Bronchial epithelial cell (primary cell): ENCODE results near the gene SLC23A2. TPM values are rescaled to one million over a fixed set of nuclear protein-coding genes. Genes with fewer than 3 reads are reported as not detected.
"Not testable (repeated sequence)": the region's sequence is repeated elsewhere in the genome, so short reads cannot be mapped to it uniquely, and the experiment has no call there.

Experiments used
- DNase-seq: peaks from one replicate; pipeline ENCODE4 v3.0.0-alpha.2; 2010; ENCODE audit warnings: low read depth
- FAIRE-seq: peaks from 2 replicates; lab custom pipeline; 2011; peaks lifted over from hg19 to GRCh38; lab: Jason Lieb, UNC
- H3K27me3 ChIP-seq: 2 replicates; pipeline ENCODE4 v1.5.1; 2011; ENCODE audit warnings: low read length; ENCODE audit not compliant: control insufficient read depth, insufficient read depth
- H3K36me3 ChIP-seq: 2 replicates; pipeline ENCODE4 v1.5.1; 2011; ENCODE audit warnings: low read length; ENCODE audit not compliant: control insufficient read depth, insufficient read depth
- H3K4me3 ChIP-seq: 2 replicates; pipeline ENCODE4 v1.5.1; 2011; ENCODE audit warnings: mild to moderate bottlenecking, low read depth, low read length, control low read depth
- CTCF ChIP-seq: IDR thresholded peaks from 2 replicates; pipeline ENCODE4 v1.5.1; 2011; ENCODE audit warnings: mild to moderate bottlenecking, moderate library complexity, low read length, control low read depth, inconsistent platforms; ENCODE audit not compliant: insufficient read depth, severe bottlenecking
- total RNA-seq: library from RNA; depleted of rRNA; stranded (reverse); fragments of >200 nt; gene quantifications from 2 replicates; pipeline ENCODE4 v1.2.1, GENCODE V29; 2014

Gene SLC23A2
- total RNA-seq, 1 donor from 2014 or later: 7.6 TPM

GRCh38 chr20:5031206-5031557 is 29.9 kb upstream of the SLC23A2 start:
- no peaks in the 10 kb centered on the region for H3K36me3 ChIP-seq
- no peak overlapping the region for H3K4me3 ChIP-seq
- TF ChIP-seq CTCF: no peak
- DNase-seq: peak; percentile 11
- FAIRE-seq: no peak
- no peaks in the 10 kb centered on the region for H3K27me3 ChIP-seq

GRCh38 chr20:5030348-5031205 is 29.3 kb upstream of the SLC23A2 start:
- Histone ChIP-seq H3K4me3 (no peak overlapping the region), H3K36me3 (no peaks in the 10 kb centered on the region), H3K27me3 (no peaks in the 10 kb centered on the region)
- no peak for TF ChIP-seq CTCF
- FAIRE-seq (peak; percentile 40), DNase-seq (no peak)

DNA sequence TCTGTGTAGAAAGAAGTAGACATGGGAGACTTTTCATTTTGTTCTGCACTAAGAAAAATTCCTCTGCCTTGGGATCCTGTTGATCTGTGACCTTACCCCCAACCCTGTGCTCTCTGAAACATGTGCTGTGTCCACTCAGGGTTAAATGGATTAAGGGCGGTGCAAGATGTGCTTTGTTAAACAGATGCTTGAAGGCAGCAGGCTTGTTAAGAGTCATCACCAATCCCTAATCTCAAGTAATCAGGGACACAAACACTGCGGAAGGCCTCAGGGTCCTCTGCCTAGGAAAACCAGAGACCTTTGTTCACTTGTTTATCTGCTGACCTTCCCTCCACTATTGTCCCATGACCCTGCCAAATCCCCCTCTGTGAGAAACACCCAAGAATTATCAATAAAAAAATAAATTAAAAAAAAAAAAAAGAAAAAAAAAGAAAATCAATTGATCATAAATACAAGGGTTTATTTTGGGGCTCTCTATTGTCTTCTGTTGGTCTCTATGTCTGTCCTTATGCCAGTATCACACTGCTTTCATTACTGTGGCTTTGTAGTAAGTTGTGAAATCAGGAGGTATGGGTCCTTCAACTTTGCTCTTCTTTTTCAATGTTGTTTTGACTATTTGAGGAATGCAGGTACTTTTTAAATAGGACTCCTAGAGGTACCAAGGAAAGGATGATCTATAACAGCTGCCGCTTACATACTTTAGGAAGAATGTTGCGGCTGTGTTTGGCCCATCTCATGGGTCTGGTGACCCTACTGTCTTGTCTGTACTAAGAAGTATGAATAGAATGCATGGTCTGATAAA is 27.1 kb upstream of the SLC23A2 start:
- not testable (repeated sequence) for DNase-seq, H3K27me3 ChIP-seq, FAIRE-seq, H3K4me3 ChIP-seq, H3K36me3 ChIP-seq

GRCh38 chr20:5024982-5025381 is 23.7 kb upstream of the SLC23A2 start:
- TF ChIP-seq CTCF: no peak
- DNase-seq: no peak
- Histone ChIP-seq H3K36me3 (no peaks in the 10 kb centered on the region), H3K27me3 (no peaks in the 10 kb centered on the region), H3K4me3 (no peak overlapping the region)
- FAIRE-seq: no peak

DNA sequence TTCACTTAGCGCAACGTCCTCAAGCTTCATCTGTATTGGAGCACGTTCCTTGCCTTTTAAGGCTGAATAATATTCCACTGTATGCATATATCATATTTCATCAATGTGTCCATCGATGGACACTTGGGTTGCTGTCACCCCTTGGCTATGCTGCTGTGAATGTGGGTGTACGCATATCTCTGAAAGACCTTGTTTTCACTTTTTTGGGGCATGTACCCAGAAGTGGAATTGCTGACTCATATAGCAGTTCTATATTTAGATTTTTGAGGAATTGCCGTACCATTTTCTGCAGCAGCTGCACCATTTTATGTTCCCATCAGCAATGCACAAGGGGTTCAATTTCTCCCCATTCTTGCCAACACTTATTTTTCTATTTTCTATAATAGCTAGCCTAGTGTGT is 22.8 kb upstream of the SLC23A2 start:
- no peak for FAIRE-seq
- TF ChIP-seq CTCF: no peak
- Histone ChIP-seq H3K27me3 (no peaks in the 10 kb centered on the region), H3K36me3 (no peaks in the 10 kb centered on the region), H3K4me3 (no peak overlapping the region)
- no peak for DNase-seq

DNA sequence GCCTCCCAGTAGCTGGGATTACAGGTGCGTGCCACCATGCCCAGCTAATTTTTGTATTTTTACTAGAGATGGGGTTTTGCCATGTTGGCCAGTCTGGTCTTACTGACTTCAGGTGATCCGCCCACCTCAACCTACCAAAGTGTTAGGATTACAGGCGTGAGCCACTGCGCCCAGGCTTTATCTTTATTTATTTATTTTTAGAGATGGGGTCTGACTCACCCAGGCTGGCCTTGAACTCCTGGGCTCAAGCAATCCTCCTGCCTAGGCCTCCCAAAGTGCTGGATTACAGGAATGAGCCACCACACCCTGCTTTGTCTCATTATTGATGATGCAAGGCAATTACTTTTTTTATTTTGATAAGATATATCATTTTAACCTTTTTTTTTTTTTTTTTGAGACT is 21.9 kb upstream of the SLC23A2 start:
- not testable (repeated sequence) for H3K27me3 ChIP-seq, H3K36me3 ChIP-seq, DNase-seq, H3K4me3 ChIP-seq, FAIRE-seq
